Mucosa of descending colon (tissue), 3 donors: Measurements from ENCODE around the gene DLG2. TPM values are rescaled to one million over a fixed set of nuclear protein-coding genes. Genes with fewer than 3 reads are reported as not detected.

ENCODE experiments used
- ATAC-seq: fragments of 200-7000 bp; cut with Tn5 transposase; one replicate; pipeline ENCODE4 v1.9.1; 2020; ENCODE audit warnings: mild to moderate bottlenecking, moderate library complexity
- DNase-seq, 3 donors: peaks; one replicate each; pipeline ENCODE4 v3.0.0-alpha.2; 2020
- H3K36me3 ChIP-seq: fragments of 200-600 bp; one replicate; pipeline ENCODE4 v1.8.0; 2021; ENCODE audit warnings: low read depth, mild to moderate bottlenecking
- H3K4me1 ChIP-seq: fragments of 200-600 bp; one replicate; pipeline ENCODE4 v1.8.0; 2021; ENCODE audit warnings: low read depth, mild to moderate bottlenecking
- H3K4me3 ChIP-seq: fragments of 200-600 bp; one replicate; pipeline ENCODE4 v1.8.0; 2021; ENCODE audit warnings: mild to moderate bottlenecking
- H3K9me3 ChIP-seq: fragments of 200-600 bp; one replicate; pipeline ENCODE4 v1.8.0; 2021; ENCODE audit warnings: mild to moderate bottlenecking
- intact Hi-C, 2 donors: fragments of 100-400 bp; cut with DNase I in 1 of 2; cut with micrococcal nuclease in 1 of 2; formaldehyde crosslinking; loops; one replicate each; pipeline versions ENCODE4 v1.11.0 to v1.11.1; 2022; cut with DNase I, micrococcal nuclease
- total RNA-seq, 3 donors: library from RNA; stranded (reverse); fragmentation: NEBNext Ultra II Directional in 2 of 3; extraction: Animal tissue kit (Norgen Biotek cat#: 25700) in 2 of 3; gene quantifications; one replicate each; pipeline versions ENCODE4 v1.2.1 to v1.2.4, GENCODE V29; 2021 to 2023
- TF ChIP-seq, protein P1 (sequence below): fragments of 200-600 bp; IDR thresholded peaks from one replicate; pipeline ENCODE4 v1.8.0; 2022; ENCODE audit warnings: antibody characterized with exemption, mild to moderate bottlenecking
- donor health status: DM: no; HTN: no; CAD: no; lungs with moderate emphysema.
- donor health status: DM: no; HTN: no; CAD: no.
- donor health status: DM: no; HTN: yes; CAD: no.

The DLG2 gene
- total RNA-seq, 3 donors from 2014 or later, result 2.1 to 11.1 (median 2.4) TPM

DNA sequence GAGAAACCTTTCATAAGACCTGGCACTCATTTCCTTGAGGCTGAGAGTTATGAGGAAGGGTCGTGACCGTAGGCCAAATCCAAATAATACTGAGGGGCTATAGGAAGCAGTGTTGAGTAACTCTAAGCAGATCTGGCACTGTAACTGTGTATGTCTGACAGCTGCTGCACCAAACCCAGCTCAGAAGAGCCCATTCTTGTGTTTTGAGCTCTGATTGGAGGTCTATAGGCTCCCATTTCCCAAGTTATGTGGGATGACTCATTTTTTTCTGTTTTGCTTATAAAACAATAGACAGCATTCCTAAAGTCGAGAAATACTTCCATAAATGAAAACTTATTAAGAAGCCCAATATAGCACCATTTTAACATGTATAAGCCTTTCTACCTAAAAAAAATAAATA lies 645.8 kb downstream of the DLG2 start:
- Histone ChIP-seq H3K36me3 (no peaks in the 10 kb centered on the region), H3K9me3 (no peaks in the 10 kb centered on the region), H3K4me3 (no peak overlapping the region), H3K4me1 (no peaks in the 10 kb centered on the region)
- ATAC-seq, result no peak
- intact Hi-C loops, result no loop called here
- DNase-seq, result no peak
- TF ChIP-seq, protein P1, sequence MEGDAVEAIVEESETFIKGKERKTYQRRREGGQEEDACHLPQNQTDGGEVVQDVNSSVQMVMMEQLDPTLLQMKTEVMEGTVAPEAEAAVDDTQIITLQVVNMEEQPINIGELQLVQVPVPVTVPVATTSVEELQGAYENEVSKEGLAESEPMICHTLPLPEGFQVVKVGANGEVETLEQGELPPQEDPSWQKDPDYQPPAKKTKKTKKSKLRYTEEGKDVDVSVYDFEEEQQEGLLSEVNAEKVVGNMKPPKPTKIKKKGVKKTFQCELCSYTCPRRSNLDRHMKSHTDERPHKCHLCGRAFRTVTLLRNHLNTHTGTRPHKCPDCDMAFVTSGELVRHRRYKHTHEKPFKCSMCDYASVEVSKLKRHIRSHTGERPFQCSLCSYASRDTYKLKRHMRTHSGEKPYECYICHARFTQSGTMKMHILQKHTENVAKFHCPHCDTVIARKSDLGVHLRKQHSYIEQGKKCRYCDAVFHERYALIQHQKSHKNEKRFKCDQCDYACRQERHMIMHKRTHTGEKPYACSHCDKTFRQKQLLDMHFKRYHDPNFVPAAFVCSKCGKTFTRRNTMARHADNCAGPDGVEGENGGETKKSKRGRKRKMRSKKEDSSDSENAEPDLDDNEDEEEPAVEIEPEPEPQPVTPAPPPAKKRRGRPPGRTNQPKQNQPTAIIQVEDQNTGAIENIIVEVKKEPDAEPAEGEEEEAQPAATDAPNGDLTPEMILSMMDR, result no peak

DNA sequence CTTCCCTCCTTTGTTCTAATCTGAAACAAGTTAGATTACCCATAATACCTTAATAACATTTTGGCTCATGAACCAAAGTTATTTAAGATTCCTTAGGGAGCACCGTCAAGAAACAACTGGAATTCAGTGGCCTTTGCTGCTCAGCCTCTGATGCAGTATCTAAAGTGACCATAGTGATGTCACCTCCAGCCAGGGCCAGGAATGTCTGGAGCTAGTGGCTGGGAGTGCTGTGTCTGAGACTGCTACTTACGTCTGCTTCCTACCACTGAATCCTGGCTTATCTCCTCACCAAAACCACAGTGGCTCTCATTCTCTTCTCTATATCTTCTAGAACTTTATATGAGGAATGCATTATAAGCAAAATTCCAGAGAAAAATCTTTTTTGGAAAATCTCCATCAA lies 658.0 kb downstream of the DLG2 start:
- TF ChIP-seq, protein P1, result no peak
- no peaks in the 10 kb centered on the region for H3K9me3 ChIP-seq
- no peak overlapping the region for H3K4me3 ChIP-seq
- intact Hi-C loops, result no loop called here
- no peak for DNase-seq
- no peaks in the 10 kb centered on the region for H3K4me1 ChIP-seq
- ATAC-seq, result no peak
- no peaks in the 10 kb centered on the region for H3K36me3 ChIP-seq

DNA sequence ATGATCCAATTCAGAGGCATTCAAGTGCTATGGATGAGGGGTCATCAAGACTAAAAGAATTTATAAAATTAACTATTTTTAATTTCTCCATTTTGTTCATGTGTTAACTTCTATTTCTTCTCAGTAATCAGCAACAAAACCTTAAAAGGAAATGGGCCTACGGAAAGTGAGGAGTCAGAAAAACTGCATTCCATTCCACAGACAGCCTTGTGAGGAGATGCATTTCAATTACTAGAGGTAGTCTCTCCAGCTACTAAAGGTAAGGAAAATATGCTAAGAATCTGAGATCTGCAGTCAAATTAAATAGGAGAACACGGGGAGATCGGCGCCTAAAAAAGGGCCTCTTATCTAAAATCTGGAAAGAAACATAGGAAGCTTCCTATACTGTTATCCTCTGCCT lies 661.7 kb downstream of the DLG2 start:
- no peaks in the 10 kb centered on the region for H3K36me3 ChIP-seq
- no peak for DNase-seq
- H3K4me3 ChIP-seq, result no peak overlapping the region
- H3K9me3 ChIP-seq, result no peaks in the 10 kb centered on the region
- H3K4me1 ChIP-seq, result no peaks in the 10 kb centered on the region
- ATAC-seq, result no peak
- intact Hi-C loops, result no loop called here
- TF ChIP-seq, protein P1, result no peak

DNA sequence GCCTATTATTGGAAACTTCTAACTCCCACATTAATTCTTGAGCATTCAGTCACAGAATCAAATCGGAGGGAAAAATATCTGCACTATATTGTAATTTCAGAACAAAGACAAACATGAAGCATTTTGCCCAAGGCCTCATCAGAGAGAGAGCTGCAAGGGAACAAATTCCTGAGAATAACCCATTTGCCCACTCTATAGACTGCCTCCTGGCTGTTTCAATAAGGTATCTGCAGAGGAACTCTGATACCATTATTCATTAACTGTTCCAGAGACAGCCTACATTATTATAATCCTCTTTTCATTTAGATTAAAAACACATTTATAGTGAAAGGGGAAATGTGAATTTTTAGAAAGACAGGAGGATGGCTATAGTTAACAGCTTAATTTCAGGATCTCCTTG lies 663.9 kb downstream of the DLG2 start:
- Histone ChIP-seq H3K4me3 (no peak overlapping the region), H3K9me3 (no peaks in the 10 kb centered on the region), H3K36me3 (no peaks in the 10 kb centered on the region), H3K4me1 (no peaks in the 10 kb centered on the region)
- TF ChIP-seq, protein P1, result no peak
- DNase-seq, result no peak
- intact Hi-C loops, result no loop called here
- ATAC-seq, result no peak

DNA sequence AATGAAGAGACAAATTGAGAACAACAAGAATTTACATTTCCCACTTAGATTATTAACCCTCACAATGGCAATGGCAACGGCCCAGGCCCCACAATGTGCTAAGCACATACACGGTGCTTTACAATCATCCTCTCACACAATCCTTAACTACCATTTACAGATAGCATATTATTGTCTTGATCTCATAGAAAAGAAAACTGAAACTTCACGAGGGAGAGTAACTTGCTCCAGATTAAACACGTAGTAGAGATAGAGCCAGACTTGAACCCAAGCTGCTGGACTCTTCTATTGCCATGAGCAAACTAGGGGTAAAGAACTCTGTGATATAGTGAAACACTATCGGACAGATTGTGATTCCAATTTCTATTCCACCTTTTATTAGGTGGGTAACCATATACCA lies 665.1 kb downstream of the DLG2 start:
- Histone ChIP-seq H3K9me3 (no peaks in the 10 kb centered on the region), H3K36me3 (no peaks in the 10 kb centered on the region), H3K4me3 (no peak overlapping the region), H3K4me1 (no peaks in the 10 kb centered on the region)
- intact Hi-C loops, result no loop called here
- ATAC-seq, result no peak
- TF ChIP-seq, protein P1, result no peak
- DNase-seq, result no peak

DNA sequence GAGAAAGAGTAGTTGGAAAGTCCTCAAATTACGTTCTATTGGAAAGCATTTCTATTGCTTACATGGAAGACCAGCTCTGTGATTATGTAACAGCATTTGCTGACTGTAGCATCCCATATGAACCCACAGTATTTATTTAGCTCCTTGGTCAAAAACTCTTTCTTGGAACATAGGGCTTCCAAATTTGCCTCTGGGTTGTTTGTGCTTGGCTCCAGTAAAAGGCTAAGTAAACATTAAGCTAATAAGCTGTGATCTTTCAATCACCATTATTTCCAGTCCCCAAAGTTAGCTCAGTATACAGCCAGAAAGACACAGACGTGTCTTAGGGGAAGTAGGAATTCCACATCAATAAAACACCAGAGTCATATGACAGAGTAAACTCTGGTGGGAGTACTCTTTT lies 668.8 kb downstream of the DLG2 start:
- Histone ChIP-seq H3K9me3 (no peaks in the 10 kb centered on the region), H3K36me3 (no peaks in the 10 kb centered on the region), H3K4me1 (no peaks in the 10 kb centered on the region), H3K4me3 (no peak overlapping the region)
- intact Hi-C loops, result no loop called here
- TF ChIP-seq, protein P1, result no peak
- ATAC-seq (no peak), DNase-seq (no peak)
